GM18951 (cell line): ENCODE results near the gene IL17B.
A peak's percentile ranks its signal among the peaks of the same experiment; 100 is the strongest.

ENCODE experiments used
- POLR2A ChIP-seq: IDR thresholded peaks from 4 replicates; pipeline ENCODE4 v1.6.1; 2011; ENCODE audit warnings: mild to moderate bottlenecking; ENCODE audit not compliant: insufficient read length, insufficient read depth; ENCODE audit errors: extremely low read depth
- in situ Hi-C: fragments of 300-500 bp; cut with MboI; formaldehyde crosslinking; loops from one replicate; pipeline ENCODE4 v1.12.0; 2022; ENCODE audit warnings: low sequenced_read_pairs, mixed read lengths, inconsistent platforms; ENCODE audit not compliant: unreplicated experiment

IL17B gene

GRCh38 chr5:149360272-149360671 is 18.8 kb downstream of the IL17B start:
- in situ Hi-C loops = loop anchor here (25.0 kb wide), 1 partner anchor 202 kb away; the partner anchor contains the start of gene CSNK1A1
- TF ChIP-seq POLR2A = no peak

DNA sequence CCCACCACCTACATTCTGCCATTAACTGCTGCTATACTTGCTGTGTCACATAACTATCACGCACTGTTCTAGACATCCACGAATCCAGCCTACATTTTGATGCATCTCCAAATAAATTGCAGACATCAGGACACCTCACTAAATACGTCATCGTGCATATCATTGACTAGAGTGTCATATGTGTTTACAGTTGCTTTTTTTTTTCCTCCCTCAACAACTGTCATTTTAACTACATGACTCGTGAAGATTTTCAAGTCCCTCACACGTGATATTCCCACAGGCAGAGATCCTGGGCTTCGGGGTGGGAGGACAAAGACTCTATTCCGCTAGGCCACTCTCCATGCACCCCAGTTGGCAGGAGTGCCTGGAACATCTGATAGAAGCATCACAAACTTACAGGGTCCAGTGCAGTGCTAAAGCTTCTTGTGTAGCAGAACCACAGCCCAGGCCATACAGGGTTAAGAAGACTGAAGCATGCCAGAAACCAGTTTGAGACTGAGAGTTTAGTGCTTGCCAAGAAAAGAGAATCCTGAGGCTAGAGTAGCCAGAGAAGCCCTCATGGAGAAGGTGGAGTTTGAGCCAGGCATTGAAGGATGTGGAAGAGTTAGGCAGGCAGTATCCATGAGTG is 20.1 kb downstream of the IL17B start:
- in situ Hi-C loops = loop anchor here (25.0 kb wide), 1 partner anchor 203 kb away; the partner anchor contains the start of gene CSNK1A1
- no peak for TF ChIP-seq POLR2A

- in situ Hi-C loops = loop anchor here (25.0 kb wide), 1 partner anchor 204 kb away; the partner anchor contains the start of gene CSNK1A1
- no peak for TF ChIP-seq POLR2A
Measured at GRCh38 chr5:149358294-149358651, 20.8 kb downstream of the IL17B start.

DNA sequence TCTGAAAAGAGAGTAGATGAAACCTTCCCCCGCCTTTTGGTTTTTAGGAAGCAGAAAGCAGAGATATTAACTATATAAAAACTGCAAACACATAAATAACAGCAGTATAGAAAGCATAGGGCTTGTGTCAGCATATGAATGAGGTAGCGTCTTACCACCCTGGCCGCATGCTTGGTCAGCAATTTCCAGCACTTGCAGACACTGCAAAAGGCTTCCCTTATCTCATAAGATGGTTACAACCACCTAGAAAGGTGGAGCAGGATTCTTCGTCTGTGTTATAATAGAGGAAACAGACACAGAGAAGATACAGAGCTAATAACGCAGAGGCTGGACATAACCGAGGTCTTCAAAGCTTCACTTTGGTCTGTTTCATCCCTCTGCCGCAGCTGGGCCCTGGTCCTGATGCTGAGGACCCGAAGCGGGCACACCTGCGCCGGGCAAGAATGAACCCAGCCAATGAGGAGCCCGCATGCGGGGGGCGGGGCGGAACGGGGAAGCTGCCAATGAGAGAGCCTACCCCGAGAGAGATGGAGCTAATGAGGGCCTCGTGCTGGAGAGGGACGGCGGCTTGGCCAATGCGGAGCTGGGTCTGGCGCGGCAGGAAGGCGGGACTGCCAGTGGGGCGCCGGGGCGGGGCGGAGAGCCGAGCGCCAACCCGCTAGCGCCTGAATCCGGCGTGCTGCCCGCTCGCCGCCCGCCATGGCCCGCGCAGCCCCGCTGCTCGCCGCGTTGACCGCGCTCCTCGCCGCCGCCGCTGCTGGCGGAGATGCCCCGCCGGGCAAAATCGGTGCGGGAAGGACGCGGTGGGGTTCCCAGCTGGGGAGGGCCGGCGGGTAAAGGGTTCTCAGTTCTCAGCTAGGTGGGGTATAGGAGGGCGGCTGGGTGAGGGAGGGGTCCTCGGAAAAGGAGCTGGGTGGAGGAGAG is 21.5 kb downstream of the IL17B start, which contains the start of gene PCYOX1L:
Gene PCYOX1L (plus strand): TSS at position 677 of the 924 bp plus-strand sequence. CDS start 23 bp downstream, at position 700.
- in situ Hi-C loops = loop anchor here (25.0 kb wide), 1 partner anchor 205 kb away; the partner anchor contains the start of gene CSNK1A1
- TF ChIP-seq POLR2A = peak; percentile 93

- in situ Hi-C loops = loop anchor here (25.0 kb wide), 1 partner anchor 206 kb away; the partner anchor contains the start of gene CSNK1A1
- no peak for TF ChIP-seq POLR2A
Measured at GRCh38 chr5:149356391-149356790, 22.7 kb downstream of the IL17B start.

GRCh38 chr5:149355688-149356087 is 23.4 kb downstream of the IL17B start:
- no peak for TF ChIP-seq POLR2A

DNA sequence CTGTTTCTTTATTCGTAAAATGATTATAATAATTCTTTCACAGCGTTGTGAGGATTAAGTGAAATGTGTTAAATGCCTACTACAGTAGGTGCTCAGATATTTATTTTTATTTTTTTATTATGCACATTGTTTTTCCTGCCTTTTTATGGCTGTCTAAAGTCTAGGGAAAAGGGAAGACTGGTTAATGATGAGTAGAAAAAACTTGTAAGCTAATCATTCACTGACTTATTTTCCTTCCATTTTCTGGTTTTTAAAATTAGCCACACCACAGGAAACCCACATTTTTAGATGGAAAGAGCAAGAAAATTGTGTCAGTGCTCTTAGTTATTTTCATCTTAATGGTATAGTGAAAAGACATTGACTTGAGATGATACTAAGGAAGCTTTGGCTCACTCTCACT is 25.2 kb downstream of the IL17B start:
- TF ChIP-seq POLR2A = no peak
- in situ Hi-C loops = loop anchor here (25.0 kb wide), 1 partner anchor 208 kb away; the partner anchor contains the start of gene CSNK1A1

More at GRCh38 chr5:149355688-149356087, 23.4 kb downstream of the IL17B start:
- in situ Hi-C loops = loop anchor here (25.0 kb wide), 1 partner anchor 207 kb away; the partner anchor contains the start of gene CSNK1A1

GRCh38 chr5:149352169-149352568 is 26.9 kb downstream of the IL17B start:
- no peak for TF ChIP-seq POLR2A
- in situ Hi-C loops = loop anchor here (25.0 kb wide), 1 partner anchor 210 kb away; the partner anchor contains the start of gene CSNK1A1

- TF ChIP-seq POLR2A = no peak
- in situ Hi-C loops = no loop called here
Measured at GRCh38 chr5:149349382-149349781, 29.7 kb downstream of the IL17B start.

GRCh38 chr5:149348518-149348917 is 30.6 kb downstream of the IL17B start:
- no peak for TF ChIP-seq POLR2A
- in situ Hi-C loops = no loop called here

DNA sequence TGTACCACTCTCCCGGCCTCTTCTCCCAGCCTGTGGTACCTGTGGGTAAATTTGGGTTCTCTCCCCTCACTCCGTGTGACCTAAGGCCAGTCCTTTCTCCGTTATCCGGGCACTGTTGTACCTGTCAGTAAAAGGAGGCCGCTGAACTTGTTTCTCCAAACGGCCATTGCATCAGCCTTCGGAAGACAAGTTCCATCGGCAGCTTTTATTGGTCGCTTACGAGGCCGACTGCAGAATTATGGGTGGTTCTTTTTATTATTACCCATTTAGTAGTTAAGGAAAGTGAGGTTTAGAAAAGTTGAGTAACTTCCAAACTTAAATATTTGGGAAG is 33.2 kb downstream of the IL17B start:
- TF ChIP-seq POLR2A = no peak

GRCh38 chr5:149345147-149345891 is 33.8 kb downstream of the IL17B start, which contains the start of gene GRPEL2:
Gene GRPEL2, plus strand, starts transcription at chr5:149345499. Its CDS starts 41 bp downstream, at chr5:149345540.
- TF ChIP-seq POLR2A = peak; percentile 96
- in situ Hi-C loops = no loop called here

More for the DNA sequence above, 33.2 kb downstream of the IL17B start:
- in situ Hi-C loops = no loop called here

DNA sequence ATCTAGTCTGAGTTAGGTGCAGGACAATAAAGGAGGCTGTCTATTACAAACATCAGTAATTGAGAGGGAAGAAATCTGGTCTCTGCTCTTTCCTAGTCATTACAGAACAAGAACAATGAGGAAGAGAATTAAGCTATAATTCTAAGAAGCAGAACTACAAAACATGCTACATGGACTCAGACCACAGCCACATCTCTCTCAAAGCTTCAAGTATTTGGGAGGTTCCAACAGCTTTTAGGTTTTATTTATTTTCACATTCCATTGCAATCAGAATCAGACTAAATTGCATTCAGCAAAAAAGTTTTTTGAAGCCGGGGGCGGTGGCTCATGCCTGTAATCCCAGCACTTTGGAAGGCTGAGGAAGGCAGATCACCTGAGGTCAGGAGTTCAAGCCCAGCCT is 34.9 kb downstream of the IL17B start:
- in situ Hi-C loops = no loop called here
- no peak for TF ChIP-seq POLR2A

GRCh38 chr5:149341876-149342275 is 37.2 kb downstream of the IL17B start:
- in situ Hi-C loops = no loop called here
- TF ChIP-seq POLR2A = no peak
